ENCODE results near the gene MAPK6. TPM values are rescaled to one million over a fixed set of nuclear protein-coding genes. Genes with fewer than 3 reads are reported as not detected.
"Not testable (repeated sequence)": the region's sequence is repeated elsewhere in the genome, so short reads cannot be mapped to it uniquely, and the experiment has no call there.

The MAPK6 gene
- total RNA-seq, 1 donor from 2014 or later, result 16.2 TPM

DNA sequence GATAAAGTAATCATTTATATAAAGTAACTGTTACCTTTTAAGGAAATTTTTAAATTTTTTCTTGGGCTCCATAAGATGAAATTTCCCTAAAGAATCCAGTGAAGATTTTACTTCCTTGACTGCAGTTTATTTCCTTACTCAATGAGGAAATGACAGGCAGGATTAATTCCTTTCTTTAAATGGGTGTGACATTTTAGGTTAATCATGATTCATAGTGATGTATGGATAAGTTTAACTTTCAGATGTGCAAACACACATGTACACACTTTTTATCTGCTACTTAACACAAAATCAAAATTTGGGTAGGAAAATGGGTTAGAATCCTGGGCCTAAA, 36.3 kb upstream of the MAPK6 start:
- CTCF ChIA-PET, result interaction anchor here (0.7 to 0.9 kb wide), 2 partner anchors 12 to 96 kb away, joined by 3 to 5 read pairs; no protein-coding TSS in a partner anchor
- Mint-ChIP-seq H3K36me3 (ENCODE audit: low read depth) (no peaks in the 10 kb centered on the region), H3K4me3 (no peak overlapping the region), H3K27ac (no peak overlapping the region), H3K9me3 (no peaks in the 10 kb centered on the region), H3K4me1 (peaks cover 9% of the 10 kb centered on the region), H3K27me3 (no peaks in the 10 kb centered on the region)
- ATAC-seq (ENCODE audit: low read depth) (no peak), DNase-seq (no peak)
- POLR2A ChIA-PET, result no interaction called here
- intact Hi-C loops (cut with micrococcal nuclease), result loop anchor here (1.0 to 2.0 kb wide), 5 partner anchors 64 to 752 kb away; no protein-coding TSS in a partner anchor
- TF ChIP-seq, protein P1, sequence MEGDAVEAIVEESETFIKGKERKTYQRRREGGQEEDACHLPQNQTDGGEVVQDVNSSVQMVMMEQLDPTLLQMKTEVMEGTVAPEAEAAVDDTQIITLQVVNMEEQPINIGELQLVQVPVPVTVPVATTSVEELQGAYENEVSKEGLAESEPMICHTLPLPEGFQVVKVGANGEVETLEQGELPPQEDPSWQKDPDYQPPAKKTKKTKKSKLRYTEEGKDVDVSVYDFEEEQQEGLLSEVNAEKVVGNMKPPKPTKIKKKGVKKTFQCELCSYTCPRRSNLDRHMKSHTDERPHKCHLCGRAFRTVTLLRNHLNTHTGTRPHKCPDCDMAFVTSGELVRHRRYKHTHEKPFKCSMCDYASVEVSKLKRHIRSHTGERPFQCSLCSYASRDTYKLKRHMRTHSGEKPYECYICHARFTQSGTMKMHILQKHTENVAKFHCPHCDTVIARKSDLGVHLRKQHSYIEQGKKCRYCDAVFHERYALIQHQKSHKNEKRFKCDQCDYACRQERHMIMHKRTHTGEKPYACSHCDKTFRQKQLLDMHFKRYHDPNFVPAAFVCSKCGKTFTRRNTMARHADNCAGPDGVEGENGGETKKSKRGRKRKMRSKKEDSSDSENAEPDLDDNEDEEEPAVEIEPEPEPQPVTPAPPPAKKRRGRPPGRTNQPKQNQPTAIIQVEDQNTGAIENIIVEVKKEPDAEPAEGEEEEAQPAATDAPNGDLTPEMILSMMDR (IDR thresholded peaks at IDR 0.05), result no peak

DNA sequence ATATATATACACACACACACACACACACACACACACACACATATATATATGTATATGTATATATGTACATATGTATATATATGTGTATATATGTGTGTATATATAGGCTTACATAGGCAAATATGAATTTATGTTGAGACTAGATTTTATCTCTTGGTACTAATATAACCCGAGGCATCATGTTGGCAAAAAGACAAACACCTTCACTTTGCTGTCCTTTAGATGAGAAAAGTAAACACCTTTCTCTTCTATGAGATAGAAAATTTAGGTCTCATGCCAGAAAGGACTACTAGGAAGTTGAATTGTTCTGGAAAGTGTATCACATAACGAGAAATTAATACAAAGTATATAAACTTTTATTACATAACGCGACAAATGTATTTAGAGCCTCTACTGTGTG, 27.9 kb upstream of the MAPK6 start:
- Mint-ChIP-seq H3K27ac (no peak overlapping the region), H3K36me3 (ENCODE audit: low read depth) (no peaks in the 10 kb centered on the region), H3K9me3 (no peaks in the 10 kb centered on the region), H3K4me1 (no peaks in the 10 kb centered on the region), H3K27me3 (no peaks in the 10 kb centered on the region), H3K4me3 (no peak overlapping the region)
- ATAC-seq (ENCODE audit: low read depth), result no peak
- no peak for DNase-seq
- ChIA-PET POLR2A (no interaction called here), CTCF (no interaction called here)
- intact Hi-C loops (cut with micrococcal nuclease), result no loop called here
- TF ChIP-seq, protein P1 (IDR thresholded peaks at IDR 0.05), result no peak

DNA sequence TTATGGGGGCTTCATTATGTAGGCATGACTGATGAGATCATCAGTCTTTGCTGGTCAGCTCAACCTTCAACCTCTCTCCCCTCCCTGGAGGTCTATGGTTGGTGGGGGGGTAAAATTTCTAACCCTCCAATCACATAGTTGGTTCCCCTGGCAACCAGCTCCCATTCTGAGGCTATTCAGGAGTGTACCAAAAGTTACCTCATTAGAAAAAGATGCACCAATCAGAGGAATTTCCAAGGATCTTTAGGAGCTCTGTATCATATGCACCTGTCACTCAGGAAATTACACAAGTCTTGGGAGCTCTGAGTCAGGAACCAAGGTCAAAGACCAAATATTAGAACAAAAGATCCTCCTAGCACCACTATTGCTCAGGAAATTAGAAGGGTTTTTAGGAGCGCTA, 26.1 kb upstream of the MAPK6 start:
- Mint-ChIP-seq H3K4me1 (no peaks in the 10 kb centered on the region), H3K27ac (no peak overlapping the region), H3K4me3 (no peak overlapping the region), H3K27me3 (no peaks in the 10 kb centered on the region), H3K36me3 (ENCODE audit: low read depth) (no peaks in the 10 kb centered on the region), H3K9me3 (no peaks in the 10 kb centered on the region)
- ATAC-seq (ENCODE audit: low read depth) (no peak), DNase-seq (no peak)
- ChIA-PET POLR2A (no interaction called here), CTCF (interaction anchor here (0.7 kb wide), 1 partner anchor 86 kb away, joined by 3 read pairs; no protein-coding TSS in a partner anchor)
- intact Hi-C loops (cut with micrococcal nuclease), result no loop called here
- TF ChIP-seq, protein P1 (IDR thresholded peaks at IDR 0.05), result no peak

DNA sequence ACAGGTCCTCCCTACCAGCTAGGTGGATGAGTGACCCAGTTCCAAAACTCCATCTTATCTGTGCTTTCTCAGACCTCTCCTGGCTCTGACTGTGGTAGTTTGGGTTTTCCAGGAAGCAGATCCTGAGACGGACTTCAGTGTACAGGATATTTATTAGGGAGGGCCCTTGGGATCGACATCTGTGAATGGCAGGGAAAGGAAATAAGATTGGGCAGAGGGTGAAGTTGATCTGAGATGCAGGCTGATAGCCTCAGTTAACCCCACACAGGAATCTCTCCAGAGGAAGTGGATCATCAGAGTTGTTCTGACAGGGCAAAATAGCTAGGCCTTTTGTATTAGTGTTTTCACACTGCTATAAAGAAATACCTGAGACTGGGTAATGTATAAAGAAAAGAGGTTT, 16.7 kb upstream of the MAPK6 start:
- H3K36me3 Mint-ChIP-seq (ENCODE audit: low read depth), result no peaks in the 10 kb centered on the region
- H3K4me3 Mint-ChIP-seq, result no peak overlapping the region
- ATAC-seq (ENCODE audit: low read depth) (no peak), DNase-seq (no peak)
- ChIA-PET CTCF (no interaction called here), POLR2A (no interaction called here)
- H3K27me3 Mint-ChIP-seq, result no peaks in the 10 kb centered on the region
- peaks cover 5% of the 10 kb centered on the region for H3K9me3 Mint-ChIP-seq
- H3K27ac Mint-ChIP-seq, result no peak overlapping the region
- intact Hi-C loops (cut with micrococcal nuclease), result no loop called here
- H3K4me1 Mint-ChIP-seq, result peaks cover 20% of the 10 kb centered on the region
- TF ChIP-seq, protein P1 (IDR thresholded peaks at IDR 0.05), result no peak

DNA sequence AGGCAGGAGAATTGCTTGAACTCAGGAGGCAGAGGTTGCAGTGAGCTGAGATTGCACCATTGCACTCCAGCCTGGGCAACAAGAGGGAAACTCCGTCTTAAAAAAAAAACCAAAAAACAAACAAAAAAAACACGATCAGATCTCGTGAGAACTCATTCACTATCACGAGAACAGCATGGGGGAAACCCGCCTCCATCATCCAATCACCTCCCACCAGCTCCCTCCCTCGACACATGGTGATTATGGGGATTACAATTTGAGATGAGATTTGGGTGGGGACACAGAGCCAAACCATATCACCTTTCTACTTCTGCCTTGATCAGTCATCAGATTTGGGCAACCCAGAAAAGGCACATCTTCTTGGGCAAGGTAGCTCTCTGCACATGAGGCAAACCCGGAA, 15.9 kb upstream of the MAPK6 start:
- H3K27ac Mint-ChIP-seq; H3K27me3 Mint-ChIP-seq; CTCF ChIA-PET; DNase-seq; H3K36me3 Mint-ChIP-seq (ENCODE audit: low read depth); POLR2A ChIA-PET; ATAC-seq (ENCODE audit: low read depth); H3K9me3 Mint-ChIP-seq; H3K4me3 Mint-ChIP-seq; intact Hi-C loops (cut with micrococcal nuclease): not testable (repeated sequence)
- peaks cover 22% of the 10 kb centered on the region for H3K4me1 Mint-ChIP-seq

DNA sequence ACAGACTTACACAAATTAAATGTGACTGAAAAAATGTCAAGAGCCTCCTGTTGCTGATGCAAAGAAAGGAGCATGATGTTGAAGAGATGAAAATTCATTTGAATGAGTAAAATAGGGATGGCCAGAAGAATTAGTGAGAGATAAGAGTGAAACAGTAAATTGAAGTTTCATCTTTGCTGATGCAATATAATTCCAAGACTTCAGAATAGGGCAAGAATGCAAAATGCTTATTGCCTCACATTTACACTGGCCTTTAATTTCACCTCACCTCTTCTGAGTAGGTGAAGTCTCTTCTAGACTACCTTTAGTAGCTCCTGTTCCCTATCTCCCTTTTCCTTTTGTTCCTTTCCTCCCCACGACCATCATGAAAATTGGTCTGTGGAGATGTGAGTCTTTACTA, 15.3 kb upstream of the MAPK6 start:
- TF ChIP-seq, protein P1 (IDR thresholded peaks at IDR 0.05), result no peak
- no peak for DNase-seq
- H3K27ac Mint-ChIP-seq, result no peak overlapping the region
- H3K9me3 Mint-ChIP-seq, result peaks cover 5% of the 10 kb centered on the region
- intact Hi-C loops (cut with micrococcal nuclease), result no loop called here
- no peak overlapping the region for H3K4me3 Mint-ChIP-seq
- no peak for ATAC-seq (ENCODE audit: low read depth)
- H3K36me3 Mint-ChIP-seq (ENCODE audit: low read depth), result no peaks in the 10 kb centered on the region
- no peaks in the 10 kb centered on the region for H3K27me3 Mint-ChIP-seq
- H3K4me1 Mint-ChIP-seq, result peaks cover 29% of the 10 kb centered on the region
- POLR2A ChIA-PET, result no interaction called here
- CTCF ChIA-PET, result no interaction called here

Measured in activated B cell treated with CpG ODN at 0.5 μM for 24 hours (primary cell).